WERI-Rb-1 (cell line): ENCODE data around the gene MAD1L1.
"Not testable (repeated sequence)": the region's sequence is repeated elsewhere in the genome, so short reads cannot be mapped to it uniquely, and the experiment has no call there.

Source experiments
- DNase-seq: peaks from one replicate; pipeline ENCODE4 v3.0.0-alpha.2; 2020
- H3K27ac ChIP-seq: fragments of 250-450 bp; sonication (Bioruptor Pico); 2 replicates; pipeline ENCODE4 v1.5.1; 2020; ENCODE audit warnings: mild to moderate bottlenecking, moderate library complexity
- H3K27me3 ChIP-seq: fragments of 250-450 bp; sonication (Bioruptor Pico); 2 replicates; pipeline ENCODE4 v1.5.1; 2021; ENCODE audit warnings: mild to moderate bottlenecking, low read depth, moderate library complexity; ENCODE audit not compliant: insufficient read depth, severe bottlenecking
- H3K36me3 ChIP-seq: fragments of 250-450 bp; sonication (Bioruptor Pico); 2 replicates; pipeline ENCODE4 v1.5.1; 2020; ENCODE audit warnings: mild to moderate bottlenecking, moderate library complexity
- H3K4me3 ChIP-seq: 2 replicates; pipeline ENCODE4 v1.5.1; 2011; ENCODE audit warnings: low read depth, mild to moderate bottlenecking, control low read depth, low read length
- H3K9me3 ChIP-seq: fragments of 250-450 bp; sonication (Bioruptor Pico); 2 replicates; pipeline ENCODE4 v1.5.1; 2021; ENCODE audit warnings: mild to moderate bottlenecking, moderate library complexity; ENCODE audit not compliant: severe bottlenecking
- TF ChIP-seq, protein P1 (sequence below): IDR thresholded peaks from 2 replicates; pipeline ENCODE4 v1.5.1; 2011; ENCODE audit warnings: low read depth, mild to moderate bottlenecking, control low read depth, inconsistent platforms, low read length

Gene MAD1L1

DNA sequence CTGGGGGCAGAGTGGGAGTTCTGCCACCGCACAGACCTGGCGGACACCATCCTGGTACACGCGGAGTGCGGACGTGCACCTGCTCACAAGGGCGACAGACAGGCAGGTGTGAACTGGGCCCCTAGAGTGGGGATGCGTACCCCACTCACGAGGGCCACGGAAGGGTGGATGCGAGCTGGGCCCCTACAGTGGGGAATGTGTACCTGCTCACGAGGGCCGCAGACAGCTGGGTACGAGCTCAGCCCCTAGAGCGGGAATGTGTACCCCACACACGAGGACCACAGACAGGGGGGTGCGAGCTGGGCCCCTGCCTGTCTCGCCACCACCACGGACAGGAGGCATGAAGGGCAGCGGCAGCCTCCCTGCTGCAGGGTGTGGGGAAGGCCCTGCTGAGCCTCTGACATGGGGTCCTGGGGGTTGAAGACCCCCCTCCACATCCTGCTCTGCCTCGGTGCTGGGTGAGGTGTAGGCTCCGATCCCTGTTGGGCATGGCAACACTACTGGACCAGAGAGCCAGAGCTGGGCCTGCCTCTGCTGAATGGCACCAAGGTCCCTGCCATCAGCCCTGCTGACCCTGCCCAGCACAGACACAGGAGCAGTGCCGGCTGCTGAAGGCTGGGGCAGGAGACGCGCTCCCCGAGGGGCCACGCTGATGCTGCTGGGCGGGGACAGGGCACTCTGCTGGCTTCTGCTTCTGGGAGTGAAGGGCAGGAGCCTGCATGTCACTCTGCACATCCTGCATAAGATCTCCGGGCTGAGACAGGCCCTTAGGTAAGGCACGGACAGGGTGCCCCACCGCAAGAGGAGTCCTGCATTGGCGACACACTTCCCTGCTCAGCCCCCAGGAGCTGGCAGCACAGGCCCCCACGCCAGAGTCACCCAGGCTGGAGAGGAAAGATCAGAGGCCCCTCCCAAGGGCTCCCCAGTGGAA lies 259.2 kb downstream of the MAD1L1 start:
- Histone ChIP-seq H3K27ac (peak overlapping the region; percentile 57), H3K9me3 (peaks cover 6% of the 10 kb centered on the region), H3K4me3 (no peak overlapping the region), H3K27me3 (no peaks in the 10 kb centered on the region), H3K36me3 (peaks cover 16% of the 10 kb centered on the region)
- TF ChIP-seq, protein P1, sequence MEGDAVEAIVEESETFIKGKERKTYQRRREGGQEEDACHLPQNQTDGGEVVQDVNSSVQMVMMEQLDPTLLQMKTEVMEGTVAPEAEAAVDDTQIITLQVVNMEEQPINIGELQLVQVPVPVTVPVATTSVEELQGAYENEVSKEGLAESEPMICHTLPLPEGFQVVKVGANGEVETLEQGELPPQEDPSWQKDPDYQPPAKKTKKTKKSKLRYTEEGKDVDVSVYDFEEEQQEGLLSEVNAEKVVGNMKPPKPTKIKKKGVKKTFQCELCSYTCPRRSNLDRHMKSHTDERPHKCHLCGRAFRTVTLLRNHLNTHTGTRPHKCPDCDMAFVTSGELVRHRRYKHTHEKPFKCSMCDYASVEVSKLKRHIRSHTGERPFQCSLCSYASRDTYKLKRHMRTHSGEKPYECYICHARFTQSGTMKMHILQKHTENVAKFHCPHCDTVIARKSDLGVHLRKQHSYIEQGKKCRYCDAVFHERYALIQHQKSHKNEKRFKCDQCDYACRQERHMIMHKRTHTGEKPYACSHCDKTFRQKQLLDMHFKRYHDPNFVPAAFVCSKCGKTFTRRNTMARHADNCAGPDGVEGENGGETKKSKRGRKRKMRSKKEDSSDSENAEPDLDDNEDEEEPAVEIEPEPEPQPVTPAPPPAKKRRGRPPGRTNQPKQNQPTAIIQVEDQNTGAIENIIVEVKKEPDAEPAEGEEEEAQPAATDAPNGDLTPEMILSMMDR = no peak
- DNase-seq = no peak

DNA sequence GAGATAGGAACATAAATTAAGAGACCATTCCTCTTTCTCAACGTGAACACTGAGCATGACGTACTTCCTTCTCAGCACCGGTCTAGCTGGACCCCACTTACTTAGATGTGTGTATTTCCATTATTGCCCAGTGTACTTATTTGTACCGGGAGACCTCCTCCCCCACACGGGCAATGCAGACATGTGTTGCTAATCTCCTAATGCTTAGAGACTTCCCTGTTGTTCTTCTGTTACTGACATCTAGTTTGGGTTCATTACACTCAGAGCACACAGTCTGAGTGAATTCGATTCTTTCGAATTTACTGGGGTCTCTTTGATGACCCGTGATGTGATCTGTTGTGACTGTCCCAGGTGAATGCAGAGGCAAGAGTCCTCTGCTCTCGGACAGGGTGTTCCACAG lies 260.0 kb downstream of the MAD1L1 start:
- TF ChIP-seq, protein P1 = no peak
- Histone ChIP-seq H3K27ac (peak overlapping the region; percentile 57), H3K27me3 (no peaks in the 10 kb centered on the region), H3K4me3 (no peak overlapping the region), H3K9me3 (peaks cover 6% of the 10 kb centered on the region), H3K36me3 (peaks cover 16% of the 10 kb centered on the region)
- DNase-seq = peak; percentile 57

DNA sequence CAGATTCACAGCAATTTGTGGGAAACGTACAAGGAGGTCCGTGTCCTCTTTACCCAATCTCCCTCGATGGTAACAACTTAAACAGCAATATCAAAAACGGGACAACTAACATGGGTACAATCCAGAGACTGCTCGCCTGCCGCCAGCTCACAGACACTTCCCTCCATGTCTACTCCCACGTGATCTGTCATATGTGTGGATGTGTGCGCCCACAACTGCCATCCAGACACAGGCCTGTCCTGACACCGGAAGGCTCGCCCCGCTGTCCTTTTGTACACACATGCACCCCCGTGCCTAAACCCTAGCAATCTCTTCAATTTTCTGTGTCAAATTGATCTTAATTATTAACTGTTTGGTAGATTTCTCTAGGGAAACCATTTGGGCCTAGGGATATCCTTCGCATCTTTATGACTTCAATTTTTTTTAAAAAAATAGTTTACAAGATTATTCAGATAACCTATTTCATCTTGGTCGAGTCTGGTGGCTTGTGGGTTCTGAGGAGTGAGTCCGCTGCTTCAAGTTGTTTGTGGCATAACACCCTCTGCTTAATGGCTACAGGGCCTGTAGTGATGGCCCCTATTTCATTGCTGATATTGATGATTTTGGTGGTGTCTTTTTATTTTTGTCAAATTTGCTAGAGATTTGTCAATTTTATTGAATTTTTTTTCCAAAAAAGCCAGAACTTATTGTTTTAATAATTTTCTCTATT lies 260.6 kb downstream of the MAD1L1 start:
- peaks cover 6% of the 10 kb centered on the region for H3K9me3 ChIP-seq
- no peaks in the 10 kb centered on the region for H3K27me3 ChIP-seq
- H3K27ac ChIP-seq = peak overlapping the region; percentile 57; the same call in 1 of the 2 replicates
- TF ChIP-seq, protein P1 = no peak
- no peak for DNase-seq
- H3K4me3 ChIP-seq = no peak overlapping the region
- peaks cover 16% of the 10 kb centered on the region for H3K36me3 ChIP-seq

DNA sequence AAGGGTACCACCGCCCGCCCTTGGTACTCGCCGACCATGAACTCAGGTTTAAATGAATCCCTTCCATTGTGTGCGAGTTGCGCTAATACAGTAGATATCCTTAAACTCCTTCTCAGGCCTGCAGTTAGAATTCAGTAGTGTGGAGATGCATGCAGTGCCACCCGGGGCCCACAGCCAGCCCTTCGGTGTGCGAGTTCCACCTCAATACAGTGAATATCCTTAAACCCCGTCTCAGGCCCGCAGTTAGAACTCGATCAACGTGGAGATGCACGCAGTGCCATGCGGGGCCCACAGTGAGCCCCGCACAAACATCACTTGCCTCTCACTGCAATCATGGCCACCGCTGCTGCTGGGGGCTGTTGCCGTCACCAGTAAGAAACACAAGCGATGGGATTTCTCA lies 261.9 kb downstream of the MAD1L1 start:
- peaks cover 6% of the 10 kb centered on the region for H3K9me3 ChIP-seq
- no peaks in the 10 kb centered on the region for H3K27me3 ChIP-seq
- TF ChIP-seq, protein P1 = no peak
- H3K36me3 ChIP-seq = peaks cover 8% of the 10 kb centered on the region
- no peak overlapping the region for H3K4me3 ChIP-seq
- no peak overlapping the region for H3K27ac ChIP-seq
- DNase-seq = no peak

DNA sequence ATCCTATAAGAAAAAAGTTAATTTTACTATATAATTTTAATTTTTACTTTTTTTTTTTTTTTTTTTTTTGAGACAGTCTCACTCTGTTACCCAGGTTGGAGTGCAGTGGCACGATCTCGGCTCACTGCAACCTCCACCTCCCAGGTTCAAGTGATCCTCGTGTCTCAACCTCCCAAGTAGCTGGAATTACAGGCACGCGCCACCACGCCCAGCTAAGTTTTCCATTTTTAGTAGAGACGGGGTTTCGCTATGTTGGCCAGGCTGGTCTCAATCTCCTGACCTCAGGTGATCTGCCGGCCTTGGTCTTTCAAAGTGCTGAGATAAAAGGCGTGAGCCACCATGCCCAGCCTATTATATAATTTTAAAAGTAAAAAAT lies 262.5 kb downstream of the MAD1L1 start:
- H3K4me3 ChIP-seq, H3K36me3 ChIP-seq, H3K27ac ChIP-seq, H3K9me3 ChIP-seq, H3K27me3 ChIP-seq, DNase-seq: not testable (repeated sequence)

DNA sequence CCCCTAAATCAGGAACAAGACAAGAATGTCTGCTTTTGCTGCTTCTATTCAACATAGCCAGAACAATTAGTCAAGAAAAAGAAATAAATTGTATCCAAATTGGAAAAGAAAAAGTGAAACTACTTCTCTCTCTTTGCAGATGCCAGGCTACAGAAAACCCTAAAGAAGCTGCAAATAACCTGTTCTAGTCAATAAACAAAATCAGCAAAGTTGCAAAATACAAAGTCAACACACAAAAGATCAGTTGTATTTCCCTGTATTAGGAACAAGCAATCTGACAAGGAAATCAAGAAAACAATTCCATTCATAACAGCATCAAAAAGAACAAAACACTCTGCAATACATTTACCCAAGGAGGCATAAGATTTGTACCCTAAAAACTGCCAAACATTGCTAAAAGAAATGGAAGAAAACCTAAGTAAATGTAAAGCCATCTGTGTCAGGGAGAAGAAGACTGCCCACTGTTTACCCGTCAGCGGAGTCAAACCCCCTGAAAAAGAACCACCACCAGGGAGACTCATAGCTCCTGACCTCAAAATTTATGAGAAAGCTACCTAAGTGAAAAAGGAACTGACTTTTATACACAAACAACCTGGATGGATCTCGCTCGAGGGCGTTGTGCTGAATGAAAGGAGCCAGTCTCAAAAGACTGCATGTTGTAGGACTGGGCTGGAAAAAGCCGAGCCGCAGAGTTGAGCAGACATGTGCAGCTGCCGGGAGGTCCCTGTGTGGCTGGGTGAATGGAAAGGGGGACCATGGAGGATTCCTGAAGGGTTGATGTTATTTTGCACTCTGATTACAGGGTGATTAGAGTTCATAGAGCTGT lies 263.1 kb downstream of the MAD1L1 start:
- TF ChIP-seq, protein P1 = no peak
- Histone ChIP-seq H3K27me3 (no peaks in the 10 kb centered on the region), H3K9me3 (peaks cover 6% of the 10 kb centered on the region), H3K4me3 (no peak overlapping the region), H3K36me3 (peaks cover 8% of the 10 kb centered on the region), H3K27ac (no peak overlapping the region)
- no peak for DNase-seq
